GM15510 (cell line): ENCODE data around the gene SLC18A2.

Source experiments
- POLR2A ChIP-seq: IDR thresholded peaks from 3 replicates; pipeline ENCODE4 v1.6.1; 2011; ENCODE audit warnings: borderline replicate concordance; ENCODE audit not compliant: insufficient read length; ENCODE audit errors: extremely low read depth

The SLC18A2 gene

DNA sequence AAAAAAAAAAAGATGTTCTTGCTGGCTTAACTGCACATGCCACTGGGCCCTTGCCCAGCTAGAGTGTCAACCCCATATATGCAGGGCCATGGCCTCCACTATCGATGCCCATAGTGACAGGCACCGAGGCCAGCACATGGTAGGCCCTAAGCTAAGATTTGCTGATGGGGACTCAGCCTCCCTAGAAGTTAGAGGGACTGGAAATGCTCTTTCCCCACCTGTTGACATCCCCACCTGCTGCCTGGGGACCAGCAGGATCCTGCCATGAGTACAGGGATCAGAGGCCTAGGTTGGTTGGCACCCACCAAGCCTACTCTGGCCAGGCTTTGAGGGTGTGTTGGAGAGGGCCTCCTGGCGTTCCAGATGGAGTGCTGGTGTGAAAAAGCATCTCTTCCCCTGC lies 16.0 kb upstream of the SLC18A2 start:
- TF ChIP-seq POLR2A = no peak

DNA sequence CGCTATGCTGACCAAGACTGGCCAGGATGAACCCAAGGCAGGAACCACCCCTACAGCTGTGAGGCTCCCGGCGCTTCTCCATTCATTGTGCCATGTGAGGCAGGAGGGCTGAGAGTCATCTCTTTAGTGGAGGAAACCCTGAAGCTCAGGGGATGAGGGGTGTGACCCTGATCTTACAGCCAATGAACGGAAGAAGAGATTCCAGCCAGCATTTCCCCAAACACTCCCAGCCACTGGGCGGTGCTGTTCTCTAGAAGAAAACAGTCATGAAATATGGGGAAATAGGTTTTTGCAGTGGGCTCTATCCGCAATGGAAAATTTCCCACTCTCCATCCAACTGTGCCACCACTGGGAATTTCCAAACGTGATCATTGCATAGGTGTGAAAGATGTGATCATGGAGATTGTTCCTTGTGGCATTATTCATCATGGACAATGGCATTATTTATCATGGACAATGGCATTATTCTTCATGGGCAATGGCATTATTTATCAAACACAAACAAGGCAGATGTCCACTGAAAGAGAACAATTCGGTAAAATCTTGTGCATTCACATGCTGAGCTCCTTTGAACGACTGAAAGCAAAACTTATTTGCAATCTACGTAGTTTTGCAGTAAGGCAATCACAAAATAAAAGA lies 14.0 kb upstream of the SLC18A2 start:
- no peak for TF ChIP-seq POLR2A

DNA sequence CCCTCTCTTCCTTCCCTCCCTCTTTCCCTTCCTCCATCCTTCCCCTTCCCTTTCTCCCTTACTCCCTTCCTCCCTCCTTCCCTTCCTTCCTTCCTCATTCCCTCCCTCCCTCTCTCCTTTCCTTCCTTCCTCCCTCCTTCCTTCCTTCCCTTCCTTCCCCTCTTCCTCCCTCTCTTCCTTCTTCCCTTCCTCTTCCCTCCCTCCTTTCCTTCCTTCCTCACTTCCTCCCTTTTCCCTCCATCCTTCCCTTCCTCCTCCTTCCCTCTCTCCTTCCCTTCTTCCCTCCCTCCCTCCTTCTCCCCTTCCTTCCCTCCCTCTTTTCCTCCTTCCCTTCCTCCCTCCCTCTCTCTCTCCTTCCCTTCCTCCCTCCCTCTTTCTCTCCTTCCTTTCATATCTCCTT lies 12.7 kb upstream of the SLC18A2 start:
- TF ChIP-seq POLR2A = no peak

DNA sequence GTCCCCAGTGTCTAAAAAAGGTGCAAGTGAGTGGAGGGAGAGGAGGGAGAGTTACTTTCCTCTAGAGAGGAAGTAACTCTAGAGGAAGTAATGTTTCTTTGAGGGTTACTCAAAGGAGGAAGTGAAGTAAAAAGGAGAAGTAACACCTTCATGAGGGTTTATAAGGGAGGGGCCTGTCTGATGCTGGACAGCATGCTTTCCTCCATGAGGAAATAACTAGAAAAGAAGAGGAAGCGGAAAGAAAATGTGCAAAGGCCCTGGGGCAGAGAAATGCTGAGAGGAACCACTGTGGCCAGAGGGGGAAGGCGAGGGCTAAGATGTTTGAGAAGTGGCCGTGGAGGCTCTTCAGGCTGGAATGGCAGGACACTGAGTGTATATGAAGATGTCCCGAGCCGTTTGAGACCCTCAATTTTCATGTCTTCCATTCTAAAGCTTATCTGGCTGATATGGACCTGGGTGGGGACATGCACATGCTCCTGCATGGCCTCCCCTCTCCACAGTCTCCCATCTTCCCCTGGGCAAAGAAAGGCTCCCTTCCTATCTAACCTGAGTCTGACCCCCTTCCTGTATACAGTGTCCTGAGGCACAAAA lies 3.4 kb upstream of the SLC18A2 start:
- TF ChIP-seq POLR2A = no peak

DNA sequence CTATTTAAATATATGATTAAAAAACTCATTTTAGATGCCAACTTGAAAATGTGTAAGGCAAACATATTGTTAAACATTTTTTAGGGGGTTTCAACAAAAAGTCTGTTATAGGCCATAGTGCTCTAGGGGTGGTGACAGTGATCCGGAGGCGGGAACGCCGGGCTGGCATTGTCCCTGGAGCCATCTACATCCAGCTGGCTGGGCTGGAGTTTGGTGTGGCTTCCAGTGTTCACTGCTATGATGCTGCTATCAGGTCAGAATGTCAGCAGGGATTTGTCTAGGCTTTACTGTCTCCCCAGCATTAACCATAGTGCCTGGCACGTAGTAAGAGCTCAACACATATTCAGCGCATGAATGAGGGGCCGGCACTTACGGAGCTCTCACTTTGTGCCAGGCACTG lies 1.9 kb upstream of the SLC18A2 start:
- no peak for TF ChIP-seq POLR2A

DNA sequence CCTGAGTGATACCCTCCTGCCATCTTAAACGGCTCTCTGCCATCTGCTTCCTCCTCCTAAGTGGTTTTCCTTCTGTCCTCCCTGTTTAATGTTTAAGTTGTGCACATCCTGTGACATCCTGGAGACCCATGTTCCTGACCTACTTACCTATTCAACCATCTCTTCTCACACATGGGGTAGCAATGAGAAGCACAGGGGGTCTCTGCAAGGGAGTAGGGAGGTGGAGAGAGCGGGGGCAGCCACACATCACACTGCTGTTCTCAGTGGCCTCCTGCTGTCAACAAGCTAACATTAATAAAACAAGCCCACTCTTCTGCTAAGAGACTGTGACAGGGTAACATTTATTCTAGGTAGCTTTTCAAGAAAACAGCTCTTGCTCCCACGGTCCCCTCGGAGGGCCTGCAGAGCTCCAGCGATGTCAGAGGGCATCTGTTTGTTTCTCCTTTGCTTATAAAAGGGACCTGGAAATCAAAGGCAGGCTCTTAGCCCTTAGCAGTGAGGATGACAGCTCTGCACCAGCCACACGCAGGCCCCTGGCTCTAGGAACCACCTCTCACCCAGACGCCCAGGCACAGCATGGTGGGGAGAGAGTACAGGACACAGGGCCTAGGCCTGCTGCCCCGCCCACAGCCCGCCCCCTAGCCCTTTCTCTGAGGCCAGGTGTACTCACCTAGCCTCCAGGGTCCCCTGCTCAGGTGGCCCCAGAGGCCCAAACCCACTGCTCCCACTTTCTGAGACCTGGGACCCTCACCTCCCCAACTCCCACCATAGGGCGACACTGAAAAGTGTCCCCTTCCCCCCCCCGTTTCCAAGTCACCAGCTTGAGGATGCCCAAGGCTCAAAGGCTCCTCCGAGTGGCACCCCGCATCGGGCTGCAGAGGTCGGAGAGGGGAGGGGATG lies 943 bp upstream of the SLC18A2 start:
- no peak for TF ChIP-seq POLR2A

DNA sequence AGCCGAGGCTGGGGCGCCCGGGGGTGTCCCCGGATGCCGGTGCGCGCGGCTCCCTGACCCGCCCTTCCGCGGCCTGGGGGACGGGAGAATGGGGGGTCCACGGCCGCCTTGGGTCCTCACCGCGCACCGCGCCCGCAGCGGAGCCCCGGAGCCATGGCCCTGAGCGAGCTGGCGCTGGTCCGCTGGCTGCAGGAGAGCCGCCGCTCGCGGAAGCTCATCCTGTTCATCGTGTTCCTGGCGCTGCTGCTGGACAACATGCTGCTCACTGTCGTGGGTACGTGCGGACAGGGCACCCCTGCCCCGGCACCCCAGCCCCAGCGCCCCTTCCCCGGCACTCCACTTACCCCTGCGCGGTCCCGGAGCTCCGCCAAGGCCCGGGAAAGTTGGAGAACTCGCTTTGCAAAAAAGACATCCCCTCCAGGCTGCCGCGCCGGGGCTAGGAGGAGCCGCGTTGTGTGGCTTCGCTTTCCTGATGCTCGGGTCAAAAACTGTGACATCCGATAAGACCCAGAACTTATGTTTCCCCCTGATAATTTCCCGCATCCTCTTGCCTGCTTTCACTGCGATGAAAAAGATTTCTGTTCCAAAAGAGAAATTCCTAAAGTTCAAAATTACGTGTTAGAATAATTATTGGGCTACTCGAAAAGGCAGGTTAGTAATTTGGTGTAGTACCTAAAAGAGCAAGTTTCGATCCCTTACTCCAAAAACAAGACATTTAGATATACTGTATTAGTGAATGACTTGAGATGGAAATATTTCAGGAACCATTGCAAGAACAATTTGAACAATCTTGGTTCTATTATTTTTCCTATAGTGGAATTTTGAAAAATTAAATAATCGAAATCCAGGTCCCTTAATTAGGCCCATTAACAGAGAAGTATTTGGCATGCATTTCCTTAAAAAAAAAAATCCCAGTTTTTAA lies 888 bp downstream of the SLC18A2 start:
- no peak for TF ChIP-seq POLR2A

DNA sequence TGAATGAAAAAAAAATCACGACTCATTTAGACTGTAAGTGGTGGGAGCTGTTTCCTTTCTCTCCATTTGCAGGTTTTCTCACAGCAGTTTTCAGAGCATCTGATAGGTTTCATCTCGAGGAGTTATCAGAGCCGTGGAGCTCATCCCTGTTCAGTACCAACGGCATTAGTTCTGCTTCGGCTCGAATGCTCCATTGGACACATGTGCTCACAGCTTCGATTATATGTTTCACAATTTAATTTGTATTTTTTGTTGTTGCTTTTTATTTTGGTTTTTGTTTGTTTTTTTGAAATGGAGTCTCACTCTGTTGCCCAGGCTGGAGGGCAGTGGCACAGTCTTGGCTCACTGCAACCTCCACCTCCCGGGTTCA lies 1.5 kb downstream of the SLC18A2 start:
- no peak for TF ChIP-seq POLR2A

DNA sequence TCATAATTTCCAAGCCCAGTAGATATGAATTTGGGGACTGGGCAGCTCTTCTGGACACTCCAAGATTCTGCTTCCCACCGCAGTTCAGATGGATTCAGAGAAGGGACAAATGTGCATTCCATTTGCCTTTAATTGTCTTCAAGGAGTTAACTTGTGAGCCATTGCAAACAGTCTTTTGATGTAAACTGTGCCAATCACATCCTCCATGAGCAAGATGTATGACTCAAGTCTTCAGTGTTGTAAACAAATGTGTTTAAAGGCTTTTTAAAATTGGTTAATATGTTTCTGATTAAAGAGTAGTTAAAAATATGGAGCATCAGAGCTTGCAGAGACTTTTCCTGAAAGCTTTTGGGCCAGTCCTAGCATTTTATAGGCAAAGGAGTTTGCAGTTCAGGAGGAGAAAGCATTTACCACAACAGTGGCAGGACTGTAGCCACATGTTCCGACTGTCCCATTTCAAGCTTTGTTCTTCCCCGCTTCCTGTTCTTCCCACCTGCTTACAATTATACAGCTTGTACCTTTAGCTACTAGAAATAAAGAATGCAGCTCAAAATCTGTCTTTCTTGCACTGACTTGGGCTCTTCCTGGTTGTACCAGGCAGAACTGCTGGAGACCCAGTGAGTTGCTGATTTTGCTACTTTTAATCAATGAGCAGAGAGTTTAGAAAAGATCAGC lies 6.2 kb downstream of the SLC18A2 start:
- no peak for TF ChIP-seq POLR2A

DNA sequence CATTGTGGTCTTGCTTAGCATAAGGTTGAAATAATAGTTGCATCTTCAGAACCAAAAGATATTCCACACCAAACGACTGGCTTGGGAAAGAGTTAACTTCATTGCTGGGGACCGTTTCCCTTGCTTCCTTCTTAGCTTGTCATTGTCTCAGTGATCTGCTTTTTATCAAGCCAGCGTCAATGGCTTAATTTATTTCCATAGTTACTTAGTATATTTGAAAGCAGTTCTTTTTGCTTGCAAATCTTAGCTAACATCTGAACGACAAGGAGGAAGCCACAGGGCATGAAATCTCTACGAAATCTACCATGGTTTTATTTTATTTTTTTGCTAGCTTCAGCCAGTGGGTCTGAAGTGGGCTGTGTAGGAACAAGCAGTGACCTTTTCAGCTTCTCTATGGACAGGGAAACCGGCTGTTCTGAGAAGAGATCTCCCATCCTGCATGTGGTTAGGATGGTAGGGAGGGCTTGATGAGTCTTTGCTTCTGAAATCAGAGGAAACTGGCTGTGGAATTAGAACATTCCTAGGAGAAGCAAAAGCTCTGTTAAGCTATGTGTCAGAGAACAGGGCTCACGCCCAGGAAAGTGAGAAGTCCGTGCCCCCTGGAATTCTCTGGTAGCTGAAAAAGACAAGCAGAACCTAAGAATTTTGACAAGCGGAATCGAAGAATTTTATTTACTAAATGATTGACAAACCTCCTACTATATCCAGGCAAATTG lies 8.0 kb downstream of the SLC18A2 start:
- no peak for TF ChIP-seq POLR2A

DNA sequence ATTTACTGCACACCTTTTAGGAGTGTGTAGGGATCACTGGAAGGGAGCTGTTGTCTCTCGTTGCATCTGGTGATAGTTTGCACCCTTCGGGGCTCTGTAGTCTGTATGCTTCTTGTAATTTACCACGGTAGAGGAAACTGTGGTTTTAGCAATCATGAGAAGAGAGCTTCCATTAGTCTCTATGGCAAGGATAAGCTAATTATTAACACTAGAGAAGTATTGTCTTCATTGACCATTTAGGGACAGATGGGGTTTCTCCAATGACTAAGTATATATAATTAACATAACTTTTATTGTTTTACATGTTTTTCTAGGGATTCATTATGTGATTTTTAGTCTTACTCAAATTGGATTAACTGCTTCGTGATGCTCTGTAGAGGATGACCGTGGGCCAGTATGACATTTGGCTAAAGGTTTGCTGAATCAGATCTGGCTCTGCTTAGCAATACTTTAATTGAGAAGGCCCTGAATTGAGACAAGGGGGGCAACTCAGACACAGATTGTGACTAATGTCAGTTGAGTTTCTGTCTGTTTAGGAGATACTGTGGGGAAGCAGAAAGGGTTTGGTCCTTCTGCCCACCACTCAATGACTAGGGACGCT lies 8.7 kb downstream of the SLC18A2 start:
- TF ChIP-seq POLR2A = no peak

DNA sequence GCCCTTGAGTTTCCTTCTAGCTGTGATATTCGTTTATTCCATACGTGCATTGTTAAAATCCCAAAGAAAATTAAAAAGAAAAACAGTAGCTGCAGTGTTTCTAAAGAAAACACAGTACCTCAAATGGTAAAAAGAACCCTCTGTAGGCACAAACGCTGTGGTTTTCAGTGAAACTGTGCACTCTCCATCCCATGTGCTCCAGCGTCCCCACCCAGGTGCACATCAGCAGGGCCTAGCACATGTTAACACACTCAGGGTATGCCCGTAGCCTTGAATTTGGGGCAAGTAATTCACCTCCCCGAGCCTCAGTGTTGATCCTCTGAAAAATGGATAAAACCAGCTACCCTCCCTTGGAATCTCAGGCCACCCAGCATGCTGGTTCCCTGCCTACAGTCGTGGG lies 9.5 kb downstream of the SLC18A2 start:
- no peak for TF ChIP-seq POLR2A

DNA sequence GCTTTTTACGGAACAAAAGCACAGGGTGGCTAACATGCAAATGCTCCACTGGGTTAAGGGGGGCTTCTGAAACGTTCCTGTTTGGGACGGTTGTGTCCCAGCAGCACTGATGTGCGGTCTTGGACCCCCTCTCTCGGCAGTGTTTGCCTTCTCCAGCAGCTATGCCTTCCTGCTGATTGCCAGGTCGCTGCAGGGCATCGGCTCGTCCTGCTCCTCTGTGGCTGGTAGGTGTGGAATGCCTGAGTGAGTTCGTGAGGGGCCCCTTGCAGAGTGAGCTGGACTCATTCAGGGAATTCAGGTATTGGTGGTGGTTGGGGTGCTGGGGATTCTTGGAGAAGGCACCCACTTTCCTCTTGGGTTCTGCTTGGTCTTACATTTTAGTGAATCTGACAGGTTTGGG lies 13.0 kb downstream of the SLC18A2 start:
- TF ChIP-seq POLR2A = no peak
